Right kidney (tissue), 1 donor: Measurements from ENCODE around the gene PPM1J.
"Not testable (repeated sequence)": the region's sequence is repeated elsewhere in the genome, so short reads cannot be mapped to it uniquely, and the experiment has no call there.

ENCODE experiments used
- DNase-seq: peaks from one replicate; pipeline ENCODE4 v3.0.0-alpha.2; 2016

PPM1J gene

GRCh38 chr1:112721966-112722524 lies 6.9 kb upstream of the PPM1J start:
- DNase-seq, result no peak

GRCh38 chr1:112721294-112721693 lies 6.2 kb upstream of the PPM1J start:
- DNase-seq, result not testable (repeated sequence)

GRCh38 chr1:112720800-112721199 lies 5.7 kb upstream of the PPM1J start:
- no peak for DNase-seq

GRCh38 chr1:112719706-112720105 lies 4.6 kb upstream of the PPM1J start:
- DNase-seq, result no peak

- peak; percentile 75 for DNase-seq
These were observed 3.7 kb upstream of the PPM1J start for GRCh38 chr1:112718691-112719418.

GRCh38 chr1:112717263-112717873 lies 2.2 kb upstream of the PPM1J start:
- DNase-seq, result no peak

- DNase-seq, result peak; percentile 80
These were observed 1.1 kb upstream of the PPM1J start for GRCh38 chr1:112716133-112716720.

GRCh38 chr1:112714313-112715263 lies 544 bp downstream of the PPM1J start:
- DNase-seq, result peak; percentile 89

GRCh38 chr1:112713466-112714312 lies 1.4 kb downstream of the PPM1J start:
- DNase-seq, result no peak

- DNase-seq, result no peak
These were observed 2.4 kb downstream of the PPM1J start for GRCh38 chr1:112712701-112713128.

GRCh38 chr1:112712191-112712590 lies 2.9 kb downstream of the PPM1J start:
- no peak for DNase-seq

GRCh38 chr1:112711670-112712069 lies 3.5 kb downstream of the PPM1J start:
- DNase-seq, result no peak

- DNase-seq, result no peak
These were observed 4.1 kb downstream of the PPM1J start for GRCh38 chr1:112711041-112711440.

GRCh38 chr1:112710586-112710985 lies 4.5 kb downstream of the PPM1J start:
- no peak for DNase-seq

GRCh38 chr1:112710159-112710558 lies 5.0 kb downstream of the PPM1J start:
- no peak for DNase-seq

- DNase-seq, result no peak
These were observed 6.6 kb downstream of the PPM1J start for GRCh38 chr1:112708489-112708888.

GRCh38 chr1:112708002-112708448 lies 7.1 kb downstream of the PPM1J start:
- no peak for DNase-seq

- peak; percentile 95 for DNase-seq
These were observed 7.7 kb downstream of the PPM1J start for GRCh38 chr1:112707221-112708001.

GRCh38 chr1:112706505-112707220 lies 8.5 kb downstream of the PPM1J start, which contains the start of gene RHOC:
Gene RHOC (minus strand): TSS chr1:112707127. CDS start chr1:112703799, 3,328 bp downstream.
- DNase-seq, result peak; percentile 88
